HL-60 (cell line): ENCODE measurements around the gene DXO.
"Not testable (repeated sequence)": the region's sequence is repeated elsewhere in the genome, so short reads cannot be mapped to it uniquely, and the experiment has no call there.

Experiments
- DNase-seq, 2 experiments: peaks; one replicate each; pipeline ENCODE4 v3.0.0-alpha.2; 2010 to 2020; ENCODE audit warnings: low read depth in 1 of 2, low spot score in 1 of 2
- H3K27ac ChIP-seq: fragments of 250-450 bp; sonication (Bioruptor Pico); replicated peaks from 2 replicates; pipeline ENCODE4 v1.5.1; 2020; ENCODE audit warnings: mild to moderate bottlenecking, moderate library complexity
- H3K27me3 ChIP-seq: fragments of 250-450 bp; sonication (Bioruptor Pico); 2 replicates; pipeline ENCODE4 v1.5.1; 2021; ENCODE audit warnings: mild to moderate bottlenecking, moderate library complexity; ENCODE audit not compliant: insufficient read depth, poor library complexity, severe bottlenecking
- H3K4me3 ChIP-seq: replicated peaks from 2 replicates; pipeline ENCODE4 v1.5.1; 2011; ENCODE audit warnings: mild to moderate bottlenecking, control low read depth, low read length; ENCODE audit not compliant: insufficient read depth
- GABPA ChIP-seq: IDR thresholded peaks from 2 replicates; pipeline ENCODE4 v1.6.1; 2012; ENCODE audit warnings: low read depth
- POLR2AphosphoS5 ChIP-seq: IDR thresholded peaks from 2 replicates; pipeline ENCODE4 v1.6.1; 2012; ENCODE audit warnings: low read depth
- SPI1 ChIP-seq: IDR thresholded peaks from 2 replicates; pipeline ENCODE4 v1.6.1; 2012; ENCODE audit warnings: low read depth, mild to moderate bottlenecking, borderline replicate concordance
- TF ChIP-seq, protein P1 (sequence below): IDR thresholded peaks from one replicate; pipeline ENCODE4 v1.5.1; 2011; ENCODE audit warnings: low read length, control low read depth, inconsistent platforms; ENCODE audit not compliant: insufficient read depth
- TF ChIP-seq, protein P2 (sequence below): IDR thresholded peaks from 2 replicates; pipeline ENCODE4 v1.6.1; 2012; ENCODE audit warnings: low read depth; ENCODE audit not compliant: insufficient replicate concordance

DXO gene

GRCh38 chr6:32004393-32004792, 32.5 kb upstream of the DXO start:
- DNase-seq, H3K27me3 ChIP-seq, H3K27ac ChIP-seq, H3K4me3 ChIP-seq: not testable (repeated sequence)

- DNase-seq, H3K27me3 ChIP-seq, H3K27ac ChIP-seq, H3K4me3 ChIP-seq: not testable (repeated sequence)
Observed at GRCh38 chr6:32003301-32003700, 31.4 kb upstream of the DXO start.

GRCh38 chr6:32002546-32003268, 30.8 kb upstream of the DXO start:
- not testable (repeated sequence) for H3K4me3 ChIP-seq, DNase-seq, H3K27ac ChIP-seq, H3K27me3 ChIP-seq

DNA sequence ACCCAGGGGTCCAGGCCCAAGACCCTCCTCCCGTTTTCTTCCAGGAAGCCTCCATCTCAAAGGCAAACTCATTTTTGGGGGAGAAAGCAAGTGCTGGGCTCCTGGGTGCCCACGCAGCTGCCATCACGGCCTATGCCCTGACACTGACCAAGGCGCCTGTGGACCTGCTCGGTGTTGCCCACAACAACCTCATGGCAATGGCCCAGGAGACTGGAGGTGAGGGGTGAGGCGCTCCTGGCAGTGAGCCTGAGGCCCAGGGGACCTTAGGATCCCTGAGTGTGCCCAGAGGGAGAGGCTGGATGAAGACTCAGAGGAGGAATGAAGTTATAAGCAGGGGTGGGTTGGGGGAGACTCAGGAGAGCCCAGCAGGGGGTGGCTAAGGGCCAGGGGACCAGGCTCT, 24.4 kb upstream of the DXO start:
- not testable (repeated sequence) for H3K27me3 ChIP-seq, DNase-seq, H3K4me3 ChIP-seq, H3K27ac ChIP-seq

DNA sequence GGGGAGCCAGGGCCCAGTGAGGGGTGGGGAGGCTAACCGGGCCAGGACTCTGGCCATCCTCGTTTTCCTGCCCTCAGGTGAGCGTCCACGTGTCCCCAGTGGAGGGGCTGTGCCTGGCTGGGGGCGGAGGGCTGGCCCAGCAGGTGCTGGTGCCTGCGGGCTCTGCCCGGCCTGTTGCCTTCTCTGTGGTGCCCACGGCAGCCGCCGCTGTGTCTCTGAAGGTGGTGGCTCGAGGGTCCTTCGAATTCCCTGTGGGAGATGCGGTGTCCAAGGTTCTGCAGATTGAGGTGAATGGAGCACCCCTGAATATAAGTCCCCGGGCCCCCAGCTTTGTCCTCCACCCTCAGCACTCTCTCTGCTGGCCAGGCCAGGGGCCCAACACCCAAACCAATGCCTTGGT, 22.5 kb upstream of the DXO start:
- DNase-seq, H3K27me3 ChIP-seq, H3K27ac ChIP-seq, H3K4me3 ChIP-seq: not testable (repeated sequence)

- H3K27ac ChIP-seq, H3K4me3 ChIP-seq, DNase-seq, H3K27me3 ChIP-seq: not testable (repeated sequence)
Observed at GRCh38 chr6:31989363-31989762, 17.4 kb upstream of the DXO start.

GRCh38 chr6:31981744-31982143, 9.8 kb upstream of the DXO start, which contains the start of gene C4A:
C4A (plus strand) TSS chr6:31982057; CDS start chr6:31982108, 51 bp downstream.
- H3K27ac ChIP-seq, DNase-seq, H3K27me3 ChIP-seq, H3K4me3 ChIP-seq: not testable (repeated sequence)

- not testable (repeated sequence) for DNase-seq
Observed at GRCh38 chr6:31980998-31981397, 9.1 kb upstream of the DXO start.

DNA sequence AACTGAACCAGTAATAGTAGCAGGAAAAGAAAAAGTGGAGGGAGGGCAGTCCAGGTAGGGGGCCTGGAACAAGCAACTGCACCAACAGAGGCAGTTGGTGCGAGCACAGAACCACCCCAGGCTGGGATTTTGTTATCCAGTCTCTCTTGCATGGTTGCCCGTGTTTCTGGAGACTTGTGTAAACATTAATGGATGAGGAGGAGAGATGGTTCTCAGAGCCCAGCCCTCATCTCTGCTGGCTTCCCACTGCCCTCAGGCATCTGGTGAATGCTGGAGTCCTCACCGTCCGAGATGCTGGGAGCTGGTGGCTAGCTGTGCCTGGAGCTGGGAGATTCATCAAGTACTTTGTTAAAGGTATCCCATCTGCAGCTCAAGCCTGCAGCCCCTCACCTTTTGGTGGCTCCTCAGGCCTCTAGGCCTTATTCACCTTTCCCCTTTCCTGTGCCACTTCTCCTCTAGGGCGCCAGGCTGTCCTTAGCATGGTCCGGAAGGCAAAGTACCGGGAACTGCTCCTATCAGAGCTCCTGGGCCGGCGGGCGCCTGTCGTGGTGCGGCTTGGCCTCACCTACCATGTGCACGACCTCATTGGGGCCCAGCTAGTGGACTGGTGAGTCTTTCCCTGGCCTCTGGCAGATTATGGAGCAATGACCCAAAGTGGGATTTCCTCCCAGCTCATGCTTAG, 8.4 kb upstream of the DXO start:
- not testable (repeated sequence) for DNase-seq, H3K27ac ChIP-seq

More at GRCh38 chr6:31980998-31981397, 9.1 kb upstream of the DXO start:
- not testable (repeated sequence) for H3K4me3 ChIP-seq, H3K27me3 ChIP-seq, H3K27ac ChIP-seq

DNA sequence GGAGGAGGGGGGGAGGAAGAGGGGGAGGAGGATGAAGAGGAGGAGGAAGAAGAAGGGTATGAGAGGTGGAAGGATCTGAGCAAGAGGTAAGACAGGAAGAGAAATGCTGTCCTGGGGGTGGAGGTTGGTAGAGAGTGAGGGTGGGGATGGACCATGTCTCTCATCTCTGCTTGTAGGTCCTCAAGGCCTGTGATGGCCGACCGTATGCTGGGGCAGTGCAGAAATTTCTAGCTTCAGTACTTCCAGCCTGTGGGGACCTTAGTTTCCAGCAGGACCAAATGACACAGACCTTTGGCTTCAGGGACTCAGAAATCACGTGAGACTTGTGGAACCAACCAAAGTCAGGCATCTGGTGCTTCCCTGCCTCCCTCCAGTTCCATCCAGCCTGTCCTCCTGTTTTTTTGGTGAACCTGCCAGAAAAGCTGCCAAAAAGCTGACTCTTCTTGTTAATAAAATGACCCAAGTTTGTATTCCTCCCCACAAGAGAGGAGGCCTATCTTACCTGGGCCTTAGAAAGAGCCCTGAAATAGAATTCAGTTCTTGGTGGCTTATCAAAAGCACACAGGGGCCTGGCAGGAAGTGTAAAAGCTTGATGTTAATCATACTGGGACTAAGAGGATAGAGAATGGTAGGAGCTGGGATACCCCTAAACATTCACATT, 7.4 kb upstream of the DXO start:
- Histone ChIP-seq H3K27ac (no peak overlapping the region), H3K4me3 (no peak overlapping the region), H3K27me3 (no peaks in the 10 kb centered on the region)
- no peak for TF ChIP-seq GABPA
- TF ChIP-seq, protein P1, sequence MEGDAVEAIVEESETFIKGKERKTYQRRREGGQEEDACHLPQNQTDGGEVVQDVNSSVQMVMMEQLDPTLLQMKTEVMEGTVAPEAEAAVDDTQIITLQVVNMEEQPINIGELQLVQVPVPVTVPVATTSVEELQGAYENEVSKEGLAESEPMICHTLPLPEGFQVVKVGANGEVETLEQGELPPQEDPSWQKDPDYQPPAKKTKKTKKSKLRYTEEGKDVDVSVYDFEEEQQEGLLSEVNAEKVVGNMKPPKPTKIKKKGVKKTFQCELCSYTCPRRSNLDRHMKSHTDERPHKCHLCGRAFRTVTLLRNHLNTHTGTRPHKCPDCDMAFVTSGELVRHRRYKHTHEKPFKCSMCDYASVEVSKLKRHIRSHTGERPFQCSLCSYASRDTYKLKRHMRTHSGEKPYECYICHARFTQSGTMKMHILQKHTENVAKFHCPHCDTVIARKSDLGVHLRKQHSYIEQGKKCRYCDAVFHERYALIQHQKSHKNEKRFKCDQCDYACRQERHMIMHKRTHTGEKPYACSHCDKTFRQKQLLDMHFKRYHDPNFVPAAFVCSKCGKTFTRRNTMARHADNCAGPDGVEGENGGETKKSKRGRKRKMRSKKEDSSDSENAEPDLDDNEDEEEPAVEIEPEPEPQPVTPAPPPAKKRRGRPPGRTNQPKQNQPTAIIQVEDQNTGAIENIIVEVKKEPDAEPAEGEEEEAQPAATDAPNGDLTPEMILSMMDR, result no peak
- no peak for TF ChIP-seq SPI1
- TF ChIP-seq POLR2AphosphoS5, result no peak
- TF ChIP-seq, protein P2, sequence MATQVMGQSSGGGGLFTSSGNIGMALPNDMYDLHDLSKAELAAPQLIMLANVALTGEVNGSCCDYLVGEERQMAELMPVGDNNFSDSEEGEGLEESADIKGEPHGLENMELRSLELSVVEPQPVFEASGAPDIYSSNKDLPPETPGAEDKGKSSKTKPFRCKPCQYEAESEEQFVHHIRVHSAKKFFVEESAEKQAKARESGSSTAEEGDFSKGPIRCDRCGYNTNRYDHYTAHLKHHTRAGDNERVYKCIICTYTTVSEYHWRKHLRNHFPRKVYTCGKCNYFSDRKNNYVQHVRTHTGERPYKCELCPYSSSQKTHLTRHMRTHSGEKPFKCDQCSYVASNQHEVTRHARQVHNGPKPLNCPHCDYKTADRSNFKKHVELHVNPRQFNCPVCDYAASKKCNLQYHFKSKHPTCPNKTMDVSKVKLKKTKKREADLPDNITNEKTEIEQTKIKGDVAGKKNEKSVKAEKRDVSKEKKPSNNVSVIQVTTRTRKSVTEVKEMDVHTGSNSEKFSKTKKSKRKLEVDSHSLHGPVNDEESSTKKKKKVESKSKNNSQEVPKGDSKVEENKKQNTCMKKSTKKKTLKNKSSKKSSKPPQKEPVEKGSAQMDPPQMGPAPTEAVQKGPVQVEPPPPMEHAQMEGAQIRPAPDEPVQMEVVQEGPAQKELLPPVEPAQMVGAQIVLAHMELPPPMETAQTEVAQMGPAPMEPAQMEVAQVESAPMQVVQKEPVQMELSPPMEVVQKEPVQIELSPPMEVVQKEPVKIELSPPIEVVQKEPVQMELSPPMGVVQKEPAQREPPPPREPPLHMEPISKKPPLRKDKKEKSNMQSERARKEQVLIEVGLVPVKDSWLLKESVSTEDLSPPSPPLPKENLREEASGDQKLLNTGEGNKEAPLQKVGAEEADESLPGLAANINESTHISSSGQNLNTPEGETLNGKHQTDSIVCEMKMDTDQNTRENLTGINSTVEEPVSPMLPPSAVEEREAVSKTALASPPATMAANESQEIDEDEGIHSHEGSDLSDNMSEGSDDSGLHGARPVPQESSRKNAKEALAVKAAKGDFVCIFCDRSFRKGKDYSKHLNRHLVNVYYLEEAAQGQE, result no peak
- DNase-seq, result no peak

More for the DNA sequence above, 8.4 kb upstream of the DXO start:
- H3K4me3 ChIP-seq, H3K27me3 ChIP-seq: not testable (repeated sequence)
